Thymus (tissue), 14 donors: ENCODE results near the gene QRFP. TPM values are rescaled to one million over a fixed set of nuclear protein-coding genes. Genes with fewer than 3 reads are reported as not detected.
A peak's percentile ranks its signal among the peaks of the same experiment; 100 is the strongest.

Experiments used
- DNase-seq, 9 donors: peaks; one replicate each; pipeline ENCODE4 v3.0.0-alpha.2; 2013; ENCODE audit warnings: low spot score in 9 of 9, low read depth in 6 of 9, missing footprints in 1 of 9
- H3K27ac ChIP-seq, 2 donors: one replicate each; pipeline ENCODE4 v1.5.1; 2013; ENCODE audit warnings: control low read depth in 1 of 2, low read depth in 1 of 2, low read length in 1 of 2, mild to moderate bottlenecking in 1 of 2, moderate library complexity in 1 of 2
- H3K27me3 ChIP-seq, 2 donors: one replicate each; pipeline ENCODE4 v1.5.1; 2013; ENCODE audit warnings: low read length in 1 of 2; ENCODE audit not compliant: control insufficient read depth in 2 of 2, insufficient read depth in 1 of 2
- H3K36me3 ChIP-seq, 2 donors: one replicate each; pipeline ENCODE4 v1.5.1; 2013; ENCODE audit warnings: low read length in 1 of 2, mild to moderate bottlenecking in 1 of 2, moderate library complexity in 1 of 2; ENCODE audit not compliant: control insufficient read depth in 2 of 2, insufficient read depth in 2 of 2
- H3K4me1 ChIP-seq, 2 donors: one replicate each; pipeline ENCODE4 v1.5.1; 2013; ENCODE audit warnings: low read length in 2 of 2; ENCODE audit not compliant: control insufficient read depth in 2 of 2, insufficient read depth in 2 of 2
- H3K4me3 ChIP-seq, 2 donors: one replicate each; pipeline ENCODE4 v1.5.1; 2013; ENCODE audit warnings: low read length in 2 of 2, control low read depth in 1 of 2, mild to moderate bottlenecking in 1 of 2
- H3K9me3 ChIP-seq, 2 donors: one replicate each; pipeline ENCODE4 v1.5.1; 2013; ENCODE audit warnings: low read length in 1 of 2, mild to moderate bottlenecking in 1 of 2; ENCODE audit not compliant: control insufficient read depth in 2 of 2, insufficient read depth in 1 of 2
- WGBS: extraction: QIAGEN DNeasy Blood & Tissue Kit; methylation state at CpG from one replicate; pipeline ENCODE4 v1.1.7; 2013; 5-methylcytosine and 5-hydroxymethylcytosine counted together
- long read RNA-seq, 10 donors: transcript quantifications; one replicate each; lab custom pipeline, GENCODE V29; 2026
- polyA plus RNA-seq: library from polyadenylated mRNA; stranded (reverse); fragments of 200-250 nt; gene quantifications from one replicate; pipeline ENCODE4 v1.2.3, GENCODE V29; 2013
- total RNA-seq: library from RNA; stranded (reverse); fragments of 120-200 nt; gene quantifications from one replicate; pipeline ENCODE4 v1.2.4, GENCODE V29; 2013
- donor health status: healthy.

The QRFP gene, protein sequence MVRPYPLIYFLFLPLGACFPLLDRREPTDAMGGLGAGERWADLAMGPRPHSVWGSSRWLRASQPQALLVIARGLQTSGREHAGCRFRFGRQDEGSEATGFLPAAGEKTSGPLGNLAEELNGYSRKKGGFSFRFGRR
- total RNA-seq (0.05 TPM), polyA plus RNA-seq (0.21 TPM)
- long read RNA-seq, donor 1, result 0 reads
- long read RNA-seq, donor 2, result 0 reads
- long read RNA-seq, donor 3, result 0 reads
- long read RNA-seq, donor 4, result 0 reads
- long read RNA-seq, donor 5, result 0 reads
- long read RNA-seq, donor 6, result 0 reads
- long read RNA-seq, donor 7, result 0 reads
- long read RNA-seq, donor 8, result 0 reads
- long read RNA-seq, donor 9, result 0 reads
- long read RNA-seq, donor 10, result 0 reads

DNA sequence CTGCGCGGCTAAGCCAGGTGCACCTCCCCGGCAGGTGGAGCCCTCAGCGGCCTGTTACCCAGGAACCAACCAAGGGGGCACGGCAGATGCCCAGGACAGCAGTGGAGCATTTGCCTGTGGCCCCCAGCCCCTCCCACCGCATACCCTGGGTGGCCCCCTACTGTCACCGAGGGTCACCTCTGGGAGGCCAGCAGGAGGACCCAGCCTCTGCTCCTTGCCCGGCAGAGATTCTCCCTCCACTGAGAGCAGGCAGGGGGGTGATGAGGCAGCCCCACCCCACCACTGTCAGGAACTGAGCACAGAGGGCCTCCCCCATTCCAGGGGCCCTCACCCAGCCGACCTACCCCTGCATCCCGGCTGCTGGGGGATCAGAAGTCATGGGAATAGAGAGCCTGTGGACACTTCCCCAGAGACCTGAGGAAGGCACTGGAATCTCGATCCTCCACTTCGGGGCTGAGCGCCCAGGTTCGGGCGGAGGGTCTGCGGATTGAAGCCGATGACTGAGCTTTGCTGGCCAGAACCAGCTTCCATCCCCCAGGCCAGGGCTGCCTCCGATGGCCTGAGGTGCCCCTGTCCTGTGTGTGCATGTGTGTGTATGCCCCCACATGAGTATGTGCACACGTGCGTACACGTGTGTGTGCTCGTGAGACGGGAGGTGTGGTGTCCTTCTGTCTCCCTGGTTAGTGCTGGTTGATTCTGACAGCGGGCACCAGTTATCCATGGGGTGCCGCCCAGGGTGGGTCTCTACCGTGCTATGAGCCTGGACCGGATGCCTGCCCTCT is at the start of gene QRFP:
QRFP (minus strand) TSS at position 580 of the 782 bp plus-strand sequence. CDS start 2,974 bp downstream, outside the sequence.
- Histone ChIP-seq H3K27me3 (peaks cover 0 to 6% of the 10 kb centered on the region in 2 donors), H3K36me3 (peaks cover 2 to 7% of the 10 kb centered on the region in 2 donors), H3K9me3 (no peaks in the 10 kb centered on the region), H3K27ac (no peak within 1 kb of the TSS), H3K4me1 (no peaks in the 10 kb centered on the region), H3K4me3 (no peak within 1 kb of the TSS)
- DNase-seq, result no peak
- 92% methylated on average over 27 of the region's 27 CpGs for WGBS

- H3K36me3 ChIP-seq, result no peaks in the 10 kb centered on the region
- H3K27ac ChIP-seq, result no peak overlapping the region
- H3K4me3 ChIP-seq, result no peak overlapping the region
- H3K9me3 ChIP-seq, result no peaks in the 10 kb centered on the region
- peaks cover 15 to 48% of the 10 kb centered on the region in 2 donors for H3K27me3 ChIP-seq
- DNase-seq, result no peak
- WGBS, result 96% methylated on average over 9 of the region's 9 CpGs
- H3K4me1 ChIP-seq, result peaks cover 0 to 2% of the 10 kb centered on the region in 2 donors
Measured at GRCh38 chr9:130945173-130945572, 48.6 kb upstream of the QRFP start.

DNA sequence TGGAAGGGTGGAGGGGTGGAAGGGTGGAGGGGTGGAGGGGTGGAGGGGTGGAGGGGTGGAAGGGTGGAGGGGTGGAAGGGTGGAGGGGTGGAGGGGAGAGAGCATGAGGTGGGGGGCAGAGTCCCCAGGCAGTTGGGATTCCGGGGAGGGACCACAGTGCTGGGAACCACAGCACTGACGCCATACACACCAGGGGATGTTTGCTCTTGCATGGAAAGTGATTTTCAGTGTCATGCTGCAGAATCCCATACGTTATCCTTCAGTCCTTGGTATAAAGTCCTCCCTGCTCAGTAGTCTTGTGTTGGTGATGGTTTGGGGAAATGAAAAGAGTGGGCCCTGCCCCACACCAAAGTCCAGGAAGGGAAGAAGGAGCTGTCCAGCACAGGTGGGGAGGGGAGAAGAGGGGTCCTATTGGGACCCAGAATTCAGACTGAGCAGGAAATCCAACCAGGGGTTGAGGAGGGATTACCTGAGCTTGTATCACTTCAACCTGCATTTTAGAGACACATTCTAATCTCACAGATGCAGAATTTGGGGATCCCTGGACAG is 48.0 kb upstream of the QRFP start:
- Histone ChIP-seq H3K4me3 (no peak overlapping the region), H3K27ac (no peak overlapping the region), H3K27me3 (peaks cover 21 to 51% of the 10 kb centered on the region in 2 donors), H3K36me3 (no peaks in the 10 kb centered on the region), H3K4me1 (peaks cover 0 to 2% of the 10 kb centered on the region in 2 donors), H3K9me3 (no peaks in the 10 kb centered on the region)
- DNase-seq, result no peak
- WGBS, result 66% methylated on average over 3 of the region's 3 CpGs

GRCh38 chr9:130943777-130944176 is 47.2 kb upstream of the QRFP start:
- Histone ChIP-seq H3K4me1 (peaks cover 0 to 2% of the 10 kb centered on the region in 2 donors), H3K4me3 (no peak overlapping the region), H3K27me3 (peaks cover 29 to 54% of the 10 kb centered on the region in 2 donors), H3K36me3 (no peaks in the 10 kb centered on the region), H3K9me3 (no peaks in the 10 kb centered on the region), H3K27ac (no peak overlapping the region)
- 75% methylated on average over 14 of the region's 14 CpGs for WGBS
- DNase-seq, result no peak

DNA sequence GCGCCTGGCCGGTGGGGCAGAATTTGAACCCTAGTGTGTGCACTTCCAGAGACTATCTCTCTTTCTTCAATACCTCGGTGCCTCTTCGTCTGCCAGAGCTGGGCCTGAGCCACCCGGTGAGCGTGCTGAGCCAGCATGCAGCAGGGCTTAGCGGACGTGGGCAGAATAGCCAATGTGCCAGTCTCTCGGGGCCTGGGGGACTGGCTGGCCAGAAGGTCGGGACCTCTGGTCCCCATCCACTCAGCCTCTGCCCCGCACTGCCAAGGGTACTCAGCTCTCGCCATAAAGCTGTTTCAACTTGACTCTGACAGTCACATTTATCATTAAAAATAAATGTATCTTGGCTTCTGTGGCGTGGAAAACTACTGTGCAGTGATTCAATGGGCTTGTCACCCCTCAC is 46.6 kb upstream of the QRFP start:
- Histone ChIP-seq H3K36me3 (no peaks in the 10 kb centered on the region), H3K27me3 (peaks cover 35 to 57% of the 10 kb centered on the region in 2 donors), H3K27ac (no peak overlapping the region), H3K9me3 (no peaks in the 10 kb centered on the region), H3K4me3 (no peak overlapping the region), H3K4me1 (peaks cover 0 to 2% of the 10 kb centered on the region in 2 donors)
- DNase-seq, result no peak
- 86% methylated on average over 13 of the region's 13 CpGs for WGBS

- Histone ChIP-seq H3K27ac (no peak overlapping the region), H3K4me3 (no peak overlapping the region), H3K27me3 (peaks cover 40 to 63% of the 10 kb centered on the region in 2 donors), H3K4me1 (peaks cover 0 to 2% of the 10 kb centered on the region in 2 donors), H3K36me3 (no peaks in the 10 kb centered on the region), H3K9me3 (no peaks in the 10 kb centered on the region)
- DNase-seq, result no peak
- 93% methylated on average over 10 of the region's 10 CpGs for WGBS
Measured at GRCh38 chr9:130942679-130943078, 46.1 kb upstream of the QRFP start.

GRCh38 chr9:130942084-130942483 is 45.5 kb upstream of the QRFP start:
- peaks cover 46 to 66% of the 10 kb centered on the region in 2 donors for H3K27me3 ChIP-seq
- no peak overlapping the region for H3K4me3 ChIP-seq
- peaks cover 0 to 2% of the 10 kb centered on the region in 2 donors for H3K4me1 ChIP-seq
- H3K27ac ChIP-seq, result no peak overlapping the region
- no peak for DNase-seq
- H3K9me3 ChIP-seq, result no peaks in the 10 kb centered on the region
- H3K36me3 ChIP-seq, result no peaks in the 10 kb centered on the region
- WGBS, result 96% methylated on average over 6 of the region's 6 CpGs

DNA sequence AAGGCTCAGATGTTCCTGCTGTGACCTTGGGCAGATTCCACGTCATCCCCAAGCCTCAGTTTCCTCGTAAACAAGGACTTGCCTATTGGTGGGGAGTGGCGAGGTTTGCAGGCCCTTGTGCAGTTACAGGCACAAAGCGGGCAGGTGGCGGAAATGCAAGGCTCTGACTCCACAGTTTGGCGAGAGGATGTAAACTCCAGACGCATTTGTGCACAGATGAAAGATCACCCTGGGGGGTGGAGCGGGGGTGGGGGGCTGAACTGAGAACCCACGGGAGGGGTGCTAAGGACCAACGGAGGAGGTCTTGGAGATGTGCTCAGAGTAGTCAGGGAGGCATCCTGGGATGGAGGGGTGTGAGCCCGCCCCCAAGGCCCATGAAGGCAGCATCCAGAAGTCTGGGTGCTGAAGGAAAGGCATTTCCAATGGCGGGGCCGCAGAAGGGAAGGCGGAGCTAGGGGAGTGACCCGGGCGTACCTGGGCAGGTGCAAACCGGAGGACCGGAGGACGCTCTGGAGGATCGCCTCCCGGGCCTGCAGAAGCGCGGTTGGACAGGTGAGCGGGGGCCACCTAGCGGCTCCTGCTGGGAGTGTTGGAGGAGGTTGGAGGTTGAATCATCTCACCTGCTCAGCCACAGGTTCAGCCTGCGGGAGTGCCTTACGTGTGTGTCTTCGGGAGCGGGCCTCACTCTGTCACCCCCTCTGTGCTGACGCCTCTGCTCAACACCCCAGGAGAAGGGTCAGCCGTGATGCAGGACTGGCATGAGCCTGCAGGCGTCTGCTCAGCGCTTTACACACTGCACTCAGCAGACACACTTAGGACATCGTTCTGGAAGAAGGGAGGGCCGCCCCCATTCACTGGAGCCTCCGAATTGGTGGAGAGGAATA is 44.3 kb upstream of the QRFP start:
- Histone ChIP-seq H3K9me3 (no peaks in the 10 kb centered on the region), H3K27me3 (peaks cover 50 to 77% of the 10 kb centered on the region in 2 donors), H3K36me3 (no peaks in the 10 kb centered on the region), H3K4me3 (no peak overlapping the region), H3K27ac (no peak overlapping the region), H3K4me1 (peaks cover 0 to 2% of the 10 kb centered on the region in 2 donors)
- 10% methylated on average over 36 of the region's 36 CpGs for WGBS
- peak in 8 of 9 donors; percentile 15 to 62 (median 34) for DNase-seq
